ENCODE measurements around the gene MGAT5.

The MGAT5 gene

GRCh38 chr2:134445116-134445515, 191.2 kb downstream of the MGAT5 start:
- H3K9me3 Mint-ChIP-seq: no peaks in the 10 kb centered on the region
- no peaks in the 10 kb centered on the region for H3K4me1 Mint-ChIP-seq
- H3K27ac Mint-ChIP-seq (ENCODE audit: low read depth): peak overlapping the region; percentile 19
- no peak overlapping the region for H3K4me3 Mint-ChIP-seq
- ATAC-seq (replicated peaks; ENCODE audit: extremely low read depth, poor library complexity, severe bottlenecking) (no peak), DNase-seq (ENCODE audit: low spot score in 2 of 2) (no peak)
- no peaks in the 10 kb centered on the region for H3K27me3 Mint-ChIP-seq
- peaks cover 11% of the 10 kb centered on the region for H3K36me3 Mint-ChIP-seq (ENCODE audit: insufficient read depth)

GRCh38 chr2:134445985-134446382, 192.1 kb downstream of the MGAT5 start:
- Mint-ChIP-seq H3K27ac (ENCODE audit: low read depth) (no peak overlapping the region), H3K36me3 (ENCODE audit: insufficient read depth) (peaks cover 11% of the 10 kb centered on the region), H3K4me1 (no peaks in the 10 kb centered on the region)

GRCh38 chr2:134446383-134447017, 192.6 kb downstream of the MGAT5 start:
- no peaks in the 10 kb centered on the region for H3K27me3 Mint-ChIP-seq
- peaks cover 13% of the 10 kb centered on the region for H3K36me3 Mint-ChIP-seq (ENCODE audit: insufficient read depth)
- ATAC-seq (replicated peaks; ENCODE audit: extremely low read depth, poor library complexity, severe bottlenecking): no peak
- no peaks in the 10 kb centered on the region for H3K4me1 Mint-ChIP-seq
- no peak overlapping the region for H3K4me3 Mint-ChIP-seq
- DNase-seq (ENCODE audit: low spot score in 2 of 2): no peak
- H3K27ac Mint-ChIP-seq (ENCODE audit: low read depth): no peak overlapping the region
- H3K9me3 Mint-ChIP-seq: no peaks in the 10 kb centered on the region

More at GRCh38 chr2:134445985-134446382, 192.1 kb downstream of the MGAT5 start:
- Mint-ChIP-seq H3K9me3 (no peaks in the 10 kb centered on the region), H3K4me3 (no peak overlapping the region), H3K27me3 (no peaks in the 10 kb centered on the region)
- DNase-seq (ENCODE audit: low spot score in 2 of 2) (no peak), ATAC-seq (replicated peaks; ENCODE audit: extremely low read depth, poor library complexity, severe bottlenecking) (no peak)

- Mint-ChIP-seq H3K36me3 (ENCODE audit: insufficient read depth) (peaks cover 11% of the 10 kb centered on the region), H3K27me3 (no peaks in the 10 kb centered on the region), H3K9me3 (no peaks in the 10 kb centered on the region), H3K27ac (ENCODE audit: low read depth) (no peak overlapping the region), H3K4me1 (no peaks in the 10 kb centered on the region), H3K4me3 (no peak overlapping the region)
- ATAC-seq (replicated peaks; ENCODE audit: extremely low read depth, poor library complexity, severe bottlenecking): no peak
- no peak for DNase-seq (ENCODE audit: low spot score in 2 of 2)
These were observed 193.8 kb downstream of the MGAT5 start for GRCh38 chr2:134447669-134448068.

GRCh38 chr2:134448650-134449049, 194.8 kb downstream of the MGAT5 start:
- ATAC-seq (replicated peaks; ENCODE audit: extremely low read depth, poor library complexity, severe bottlenecking): no peak
- no peaks in the 10 kb centered on the region for H3K4me1 Mint-ChIP-seq
- H3K27me3 Mint-ChIP-seq: no peaks in the 10 kb centered on the region
- no peak overlapping the region for H3K27ac Mint-ChIP-seq (ENCODE audit: low read depth)
- H3K36me3 Mint-ChIP-seq (ENCODE audit: insufficient read depth): peaks cover 11% of the 10 kb centered on the region
- DNase-seq (ENCODE audit: low spot score in 2 of 2): no peak
- H3K9me3 Mint-ChIP-seq: no peaks in the 10 kb centered on the region
- no peak overlapping the region for H3K4me3 Mint-ChIP-seq

GRCh38 chr2:134449157-134449556, 195.3 kb downstream of the MGAT5 start:
- ATAC-seq (replicated peaks; ENCODE audit: extremely low read depth, poor library complexity, severe bottlenecking) (no peak), DNase-seq (ENCODE audit: low spot score in 2 of 2) (no peak)
- H3K4me3 Mint-ChIP-seq: no peak overlapping the region
- no peaks in the 10 kb centered on the region for H3K4me1 Mint-ChIP-seq
- peaks cover 13% of the 10 kb centered on the region for H3K36me3 Mint-ChIP-seq (ENCODE audit: insufficient read depth)
- H3K27me3 Mint-ChIP-seq: no peaks in the 10 kb centered on the region
- no peak overlapping the region for H3K27ac Mint-ChIP-seq (ENCODE audit: low read depth)
- H3K9me3 Mint-ChIP-seq: no peaks in the 10 kb centered on the region

- DNase-seq (ENCODE audit: low spot score in 2 of 2) (no peak), ATAC-seq (replicated peaks; ENCODE audit: extremely low read depth, poor library complexity, severe bottlenecking) (no peak)
- Mint-ChIP-seq H3K4me3 (no peak overlapping the region), H3K27me3 (no peaks in the 10 kb centered on the region), H3K27ac (ENCODE audit: low read depth) (peak overlapping the region; percentile 33), H3K9me3 (no peaks in the 10 kb centered on the region), H3K36me3 (ENCODE audit: insufficient read depth) (peaks cover 13% of the 10 kb centered on the region), H3K4me1 (no peaks in the 10 kb centered on the region)
These were observed 196.1 kb downstream of the MGAT5 start for GRCh38 chr2:134449751-134450513.

GRCh38 chr2:134451347-134451630, 197.4 kb downstream of the MGAT5 start:
- ATAC-seq (replicated peaks; ENCODE audit: extremely low read depth, poor library complexity, severe bottlenecking) (no peak), DNase-seq (ENCODE audit: low spot score in 2 of 2) (no peak)
- Mint-ChIP-seq H3K9me3 (no peaks in the 10 kb centered on the region), H3K36me3 (ENCODE audit: insufficient read depth) (peaks cover 13% of the 10 kb centered on the region), H3K4me1 (no peaks in the 10 kb centered on the region), H3K27ac (ENCODE audit: low read depth) (no peak overlapping the region), H3K4me3 (no peak overlapping the region), H3K27me3 (no peaks in the 10 kb centered on the region)

- Mint-ChIP-seq H3K4me3 (no peak overlapping the region), H3K27me3 (no peaks in the 10 kb centered on the region)
- no peak for ATAC-seq (replicated peaks; ENCODE audit: extremely low read depth, poor library complexity, severe bottlenecking)
These were observed 198.3 kb downstream of the MGAT5 start for GRCh38 chr2:134452042-134452733.

GRCh38 chr2:134453476-134453875, 199.6 kb downstream of the MGAT5 start:
- Mint-ChIP-seq H3K4me3 (no peak overlapping the region), H3K27ac (ENCODE audit: low read depth) (no peak overlapping the region), H3K9me3 (no peaks in the 10 kb centered on the region), H3K27me3 (no peaks in the 10 kb centered on the region), H3K4me1 (no peaks in the 10 kb centered on the region), H3K36me3 (ENCODE audit: insufficient read depth) (peaks cover 8% of the 10 kb centered on the region)
- DNase-seq (ENCODE audit: low spot score in 2 of 2) (no peak), ATAC-seq (replicated peaks; ENCODE audit: extremely low read depth, poor library complexity, severe bottlenecking) (no peak)

More at GRCh38 chr2:134452042-134452733, 198.3 kb downstream of the MGAT5 start:
- H3K9me3 Mint-ChIP-seq: no peaks in the 10 kb centered on the region
- peaks cover 10% of the 10 kb centered on the region for H3K36me3 Mint-ChIP-seq (ENCODE audit: insufficient read depth)
- H3K4me1 Mint-ChIP-seq: no peaks in the 10 kb centered on the region
- no peak overlapping the region for H3K27ac Mint-ChIP-seq (ENCODE audit: low read depth)
- DNase-seq (ENCODE audit: low spot score in 2 of 2): no peak

- Mint-ChIP-seq H3K36me3 (ENCODE audit: insufficient read depth) (peaks cover 7% of the 10 kb centered on the region), H3K27ac (ENCODE audit: low read depth) (no peak overlapping the region), H3K9me3 (no peaks in the 10 kb centered on the region), H3K4me3 (no peak overlapping the region), H3K27me3 (no peaks in the 10 kb centered on the region), H3K4me1 (no peaks in the 10 kb centered on the region)
- no peak for ATAC-seq (replicated peaks; ENCODE audit: extremely low read depth, poor library complexity, severe bottlenecking)
- DNase-seq (ENCODE audit: low spot score in 2 of 2): no peak
These were observed 200.1 kb downstream of the MGAT5 start for GRCh38 chr2:134453973-134454372.

GRCh38 chr2:134454426-134454825, 200.6 kb downstream of the MGAT5 start:
- H3K27me3 Mint-ChIP-seq: no peaks in the 10 kb centered on the region
- H3K4me1 Mint-ChIP-seq: no peaks in the 10 kb centered on the region
- DNase-seq (ENCODE audit: low spot score in 2 of 2) (no peak), ATAC-seq (replicated peaks; ENCODE audit: extremely low read depth, poor library complexity, severe bottlenecking) (no peak)
- no peak overlapping the region for H3K4me3 Mint-ChIP-seq
- peaks cover 5% of the 10 kb centered on the region for H3K36me3 Mint-ChIP-seq (ENCODE audit: insufficient read depth)
- no peaks in the 10 kb centered on the region for H3K9me3 Mint-ChIP-seq
- no peak overlapping the region for H3K27ac Mint-ChIP-seq (ENCODE audit: low read depth)

- Mint-ChIP-seq H3K27me3 (no peaks in the 10 kb centered on the region), H3K9me3 (no peaks in the 10 kb centered on the region), H3K4me1 (no peaks in the 10 kb centered on the region), H3K4me3 (no peak overlapping the region), H3K36me3 (ENCODE audit: insufficient read depth) (peaks cover 5% of the 10 kb centered on the region), H3K27ac (ENCODE audit: low read depth) (no peak overlapping the region)
- ATAC-seq (replicated peaks; ENCODE audit: extremely low read depth, poor library complexity, severe bottlenecking) (no peak), DNase-seq (ENCODE audit: low spot score in 2 of 2) (no peak)
These were observed 201.1 kb downstream of the MGAT5 start for GRCh38 chr2:134454931-134455330.
